Stomach (tissue), 9 donors: ENCODE measurements around the gene SPATA31E1. TPM values are rescaled to one million over a fixed set of nuclear protein-coding genes. Genes with fewer than 3 reads are reported as not detected.

Experiments
- DNase-seq, 2 donors: peaks; one replicate each; pipeline versions ENCODE4 v3.0.0 to v3.0.0-alpha.2; 2013 to 2019
- H3K27ac ChIP-seq, 5 donors: fragments of 200-600 bp in 4 of 5; sonication (generic) in 4 of 5; one replicate each; pipeline ENCODE4 v1.5.1; 2013 to 2019; ENCODE audit warnings: mild to moderate bottlenecking in 1 of 5, moderate library complexity in 1 of 5
- H3K27me3 ChIP-seq, 3 donors: fragments of 200-600 bp; sonication (generic); one replicate each; pipeline ENCODE4 v1.5.1; 2017 to 2019; ENCODE audit warnings: mixed run types in 1 of 3
- H3K36me3 ChIP-seq, 4 donors: fragments of 200-600 bp; sonication (generic); 1 replicate in 3 of 4; 2 replicates in 1 of 4; pipeline ENCODE4 v1.5.1; 2016 to 2019
- H3K4me1 ChIP-seq, 4 donors: fragments of 200-600 bp; sonication (generic); one replicate each; pipeline ENCODE4 v1.5.1; 2016 to 2019
- H3K4me3 ChIP-seq, 4 donors: fragments of 200-600 bp; sonication (generic) in 3 of 4; one replicate each; pipeline ENCODE4 v1.5.1; 2016 to 2019; ENCODE audit warnings: mild to moderate bottlenecking in 1 of 4
- H3K9me3 ChIP-seq, 4 donors: fragments of 200-600 bp; sonication (generic); one replicate each; pipeline ENCODE4 v1.5.1; 2016 to 2019
- EP300 ChIP-seq: sonication (generic); formaldehyde crosslinking; IDR thresholded peaks from one replicate; pipeline ENCODE4 v1.6.1; 2017; ENCODE audit warnings: antibody characterized with exemption
- POLR2A ChIP-seq, 4 donors: fragments of 450-650 bp; IDR thresholded peaks; one replicate each; pipeline ENCODE4 v1.6.1; 2016; ENCODE audit warnings: antibody characterized with exemption in 4 of 4, control low read depth in 2 of 4, mild to moderate bottlenecking in 1 of 4, moderate library complexity in 1 of 4
- POLR2AphosphoS5 ChIP-seq, 3 donors: sonication (generic); formaldehyde crosslinking; IDR thresholded peaks; one replicate each; pipeline ENCODE4 v1.6.1; 2016; ENCODE audit warnings: antibody characterized with exemption in 3 of 3
- WGBS, 5 donors: extraction: QIAGEN DNeasy Blood & Tissue Kit in 3 of 5; methylation state at CpG; one replicate each; pipeline versions ENCODE4 v1.1.5 to v1.1.7; 2013 to 2018; 5-methylcytosine and 5-hydroxymethylcytosine counted together
- intact Hi-C: fragments of 100-400 bp; cut with DNase I; formaldehyde crosslinking; loops from one replicate; pipeline ENCODE4 v1.15.1; 2023; ENCODE audit warnings: low total_unique reads
- polyA plus RNA-seq, 3 donors: library from polyadenylated mRNA; stranded (reverse); fragments of 200-250 nt; gene quantifications; one replicate each; pipeline ENCODE4 v1.2.3, GENCODE V29; 2013
- total RNA-seq, 5 donors: library from RNA; depleted of rRNA; stranded (reverse); fragments of >200 nt; gene quantifications; one replicate each; pipeline versions ENCODE4 v1.1.0 to v1.2.3, GENCODE V29; 2014 to 2016
- TF ChIP-seq, protein P1 (sequence below), 7 experiments: fragments of 450-650 bp in 4 of 7; fragments of 200-600 bp in 3 of 7; sonication (generic) in 3 of 7; IDR thresholded peaks; one replicate each; pipeline ENCODE4 v1.5.1; 2016 to 2019; ENCODE audit warnings: antibody characterized with exemption in 7 of 7, control low read depth in 2 of 7, mild to moderate bottlenecking in 1 of 7
- donor health status: healthy with polysubstance abuse.
- donor health status: Bipolar disorder and iron deficiency.
- donor health status: healthy.

SPATA31E1 gene
- total and polyA plus RNA-seq, 8 donors = not detected

DNA sequence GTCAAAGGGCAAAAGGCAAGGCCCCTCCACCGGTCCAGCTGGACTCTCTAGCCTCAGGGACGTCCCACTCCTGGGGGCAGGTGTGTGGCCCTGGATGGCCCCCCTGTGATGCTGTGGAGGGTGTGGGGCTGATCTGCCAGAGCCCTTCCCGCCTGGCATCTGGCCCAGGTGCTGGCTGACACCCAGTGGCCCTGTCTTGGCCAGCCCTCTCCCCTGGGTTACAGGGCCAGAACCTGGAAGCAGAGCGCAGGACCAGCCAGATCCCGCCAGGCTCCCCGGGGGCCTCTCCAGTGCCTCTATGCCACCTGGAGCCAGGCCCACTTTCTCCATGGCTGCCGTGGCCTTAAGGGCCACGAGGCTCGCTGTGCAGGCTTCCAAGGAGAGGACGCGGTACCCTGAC, 22.9 kb upstream of the SPATA31E1 start:
- Histone ChIP-seq H3K9me3 (peaks cover 0 to 19% (median 17%) of the 10 kb centered on the region in 4 donors), H3K27ac (no peak overlapping the region), H3K4me3 (no peak overlapping the region), H3K4me1 (no peaks in the 10 kb centered on the region), H3K36me3 (no peaks in the 10 kb centered on the region), H3K27me3 (no peaks in the 10 kb centered on the region)
- no peak for TF ChIP-seq EP300
- TF ChIP-seq POLR2AphosphoS5 (IDR thresholded peaks at IDR 0.05) = no peak
- TF ChIP-seq, protein P1, sequence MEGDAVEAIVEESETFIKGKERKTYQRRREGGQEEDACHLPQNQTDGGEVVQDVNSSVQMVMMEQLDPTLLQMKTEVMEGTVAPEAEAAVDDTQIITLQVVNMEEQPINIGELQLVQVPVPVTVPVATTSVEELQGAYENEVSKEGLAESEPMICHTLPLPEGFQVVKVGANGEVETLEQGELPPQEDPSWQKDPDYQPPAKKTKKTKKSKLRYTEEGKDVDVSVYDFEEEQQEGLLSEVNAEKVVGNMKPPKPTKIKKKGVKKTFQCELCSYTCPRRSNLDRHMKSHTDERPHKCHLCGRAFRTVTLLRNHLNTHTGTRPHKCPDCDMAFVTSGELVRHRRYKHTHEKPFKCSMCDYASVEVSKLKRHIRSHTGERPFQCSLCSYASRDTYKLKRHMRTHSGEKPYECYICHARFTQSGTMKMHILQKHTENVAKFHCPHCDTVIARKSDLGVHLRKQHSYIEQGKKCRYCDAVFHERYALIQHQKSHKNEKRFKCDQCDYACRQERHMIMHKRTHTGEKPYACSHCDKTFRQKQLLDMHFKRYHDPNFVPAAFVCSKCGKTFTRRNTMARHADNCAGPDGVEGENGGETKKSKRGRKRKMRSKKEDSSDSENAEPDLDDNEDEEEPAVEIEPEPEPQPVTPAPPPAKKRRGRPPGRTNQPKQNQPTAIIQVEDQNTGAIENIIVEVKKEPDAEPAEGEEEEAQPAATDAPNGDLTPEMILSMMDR (IDR thresholded peaks at IDR 0.05) = no peak
- TF ChIP-seq POLR2A (IDR thresholded peaks at IDR 0.05) = no peak
- DNase-seq = no peak
- 76 to 100% (median 84%) methylated on average over 7 to 11 of the region's 11 CpGs for WGBS, 5 donors
- intact Hi-C loops = no loop called here

DNA sequence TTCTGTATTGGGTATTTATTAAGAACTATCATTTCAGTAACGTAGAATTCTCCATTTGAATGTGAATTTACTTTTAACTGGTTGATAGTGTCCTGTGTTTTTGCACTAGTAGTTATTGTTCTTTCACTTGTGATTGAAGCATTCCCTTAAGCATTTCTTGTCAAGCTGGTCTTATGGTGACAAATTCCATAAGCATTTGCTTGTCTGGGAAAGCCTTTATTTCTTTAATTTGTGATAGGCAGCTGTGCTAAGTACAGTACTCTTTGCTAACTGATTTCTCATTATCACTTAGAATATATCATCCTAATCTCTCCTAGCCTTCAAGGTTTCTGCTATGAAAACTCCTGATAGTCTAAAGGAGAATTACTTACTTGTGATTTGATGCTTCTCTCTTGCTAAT, 21.3 kb upstream of the SPATA31E1 start:
- H3K4me1 ChIP-seq = no peaks in the 10 kb centered on the region
- intact Hi-C loops = no loop called here
- no peaks in the 10 kb centered on the region for H3K27me3 ChIP-seq
- no peak for DNase-seq
- no peak overlapping the region for H3K27ac ChIP-seq
- 78 to 91% (median 83%) methylated on average over 1 of the region's 1 CpG for WGBS, 5 donors
- H3K36me3 ChIP-seq = no peaks in the 10 kb centered on the region
- TF ChIP-seq, protein P1 (IDR thresholded peaks at IDR 0.05) = no peak
- TF ChIP-seq POLR2A (IDR thresholded peaks at IDR 0.05) = no peak
- no peak for TF ChIP-seq POLR2AphosphoS5 (IDR thresholded peaks at IDR 0.05)
- no peak for TF ChIP-seq EP300
- no peak overlapping the region for H3K4me3 ChIP-seq
- peaks cover 0 to 19% (median 17%) of the 10 kb centered on the region in 4 donors for H3K9me3 ChIP-seq

DNA sequence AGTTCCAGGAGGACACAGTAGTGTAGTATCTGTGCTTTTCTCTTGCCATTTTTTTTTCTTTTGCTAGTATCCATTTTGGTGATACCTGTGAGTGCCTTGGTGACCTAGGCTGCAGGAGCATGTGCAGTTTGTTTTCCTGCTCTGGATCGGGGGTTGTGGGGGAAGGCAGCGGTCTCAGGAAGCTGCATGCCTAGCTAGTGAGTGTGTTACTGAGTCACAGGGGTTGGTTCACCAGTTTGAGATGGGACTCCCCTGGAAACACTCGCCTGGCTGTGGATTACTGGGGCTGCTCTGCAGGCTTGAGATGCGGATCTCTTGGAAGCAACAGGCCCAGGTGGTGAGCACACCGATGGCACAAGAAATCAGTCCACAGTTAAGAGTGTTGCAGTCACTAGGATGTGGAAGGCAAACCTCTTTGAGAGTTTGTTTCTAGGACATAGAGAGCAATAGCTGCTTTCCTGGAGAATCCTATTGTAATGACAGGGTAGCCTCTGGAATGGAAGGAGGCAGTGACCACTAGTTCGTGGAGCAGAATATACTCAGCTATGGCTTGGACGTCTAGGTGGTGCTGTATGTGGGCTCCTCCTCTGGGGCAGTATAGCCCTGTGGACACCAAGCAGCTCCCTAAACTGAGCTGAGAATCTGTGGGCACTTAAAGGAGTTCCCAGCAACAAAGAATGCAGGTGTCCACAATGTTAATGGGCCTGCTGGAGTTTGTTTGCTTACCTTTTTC, 20.0 kb upstream of the SPATA31E1 start:
- 65 to 82% (median 79%) methylated on average over 6 to 7 of the region's 7 CpGs for WGBS, 5 donors
- H3K9me3 ChIP-seq = peaks cover 0 to 14% (median 13%) of the 10 kb centered on the region in 4 donors
- no peak overlapping the region for H3K27ac ChIP-seq
- no peaks in the 10 kb centered on the region for H3K36me3 ChIP-seq
- H3K27me3 ChIP-seq = no peaks in the 10 kb centered on the region
- intact Hi-C loops = no loop called here
- no peaks in the 10 kb centered on the region for H3K4me1 ChIP-seq
- no peak overlapping the region for H3K4me3 ChIP-seq
- no peak for TF ChIP-seq POLR2AphosphoS5 (IDR thresholded peaks at IDR 0.05)
- TF ChIP-seq EP300 = no peak
- TF ChIP-seq, protein P1 (IDR thresholded peaks at IDR 0.05) = no peak
- DNase-seq = no peak

DNA sequence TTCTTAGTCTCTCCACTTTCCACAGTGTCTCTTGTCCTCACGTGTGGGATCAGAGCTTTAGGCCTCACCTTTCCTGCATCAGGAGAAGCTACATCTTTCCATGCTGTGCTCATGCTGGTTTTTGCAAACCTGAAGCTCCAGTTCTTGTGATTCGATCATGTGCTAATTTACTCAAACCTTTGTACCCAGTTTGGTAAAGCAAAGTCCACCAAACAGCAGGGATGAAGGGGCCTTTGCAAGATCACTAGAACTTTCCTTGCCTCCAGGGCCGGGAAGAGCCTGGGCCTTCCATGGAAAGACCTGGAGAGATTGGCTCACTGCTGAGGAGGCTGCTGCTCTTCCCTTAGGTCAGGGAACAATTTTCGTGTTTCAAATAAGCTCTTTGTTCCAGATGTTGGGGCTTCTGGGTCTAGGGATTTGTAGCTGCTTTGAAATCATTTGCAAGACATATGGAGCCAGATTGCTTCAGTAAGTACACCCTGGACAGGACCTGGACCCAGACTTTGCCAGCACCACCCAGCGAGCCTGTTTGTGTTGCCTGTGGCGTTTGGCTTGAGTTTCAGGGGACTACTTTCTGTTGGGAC, 18.7 kb upstream of the SPATA31E1 start:
- Histone ChIP-seq H3K4me1 (no peaks in the 10 kb centered on the region), H3K36me3 (no peaks in the 10 kb centered on the region), H3K4me3 (no peak overlapping the region), H3K27me3 (no peaks in the 10 kb centered on the region), H3K9me3 (peaks cover 0 to 13% (median 7%) of the 10 kb centered on the region in 4 donors), H3K27ac (no peak overlapping the region)
- no peak for DNase-seq
- intact Hi-C loops = no loop called here
- WGBS, 5 donors = 68 to 75% (median 73%) methylated on average over 6 of the region's 6 CpGs
- no peak for TF ChIP-seq POLR2AphosphoS5 (IDR thresholded peaks at IDR 0.05)
- no peak for TF ChIP-seq POLR2A (IDR thresholded peaks at IDR 0.05)

DNA sequence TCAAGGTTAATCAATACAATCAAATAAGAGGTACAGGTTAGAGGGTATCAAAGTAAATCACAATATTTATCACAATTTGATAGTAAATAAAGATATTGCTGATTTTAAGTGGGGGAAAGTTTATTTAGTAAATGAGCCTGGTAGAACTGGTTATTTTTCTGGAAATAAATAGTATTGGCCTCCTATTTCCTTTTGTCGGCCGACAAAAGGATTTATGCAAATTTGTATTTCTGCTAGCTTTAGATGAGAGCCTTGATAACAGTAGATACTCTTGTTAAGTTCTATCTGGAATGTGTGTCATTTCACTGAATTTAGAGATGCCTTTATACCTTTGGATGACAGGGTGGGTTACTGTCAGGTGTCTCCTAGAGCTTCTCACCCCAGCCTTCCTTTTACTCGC, 17.8 kb upstream of the SPATA31E1 start:
- Histone ChIP-seq H3K36me3 (no peaks in the 10 kb centered on the region), H3K27me3 (no peaks in the 10 kb centered on the region), H3K9me3 (peaks cover 0 to 13% (median 7%) of the 10 kb centered on the region in 4 donors), H3K4me1 (no peaks in the 10 kb centered on the region), H3K4me3 (no peak overlapping the region), H3K27ac (no peak overlapping the region)
- DNase-seq = no peak
- TF ChIP-seq EP300 = no peak
- TF ChIP-seq POLR2AphosphoS5 (IDR thresholded peaks at IDR 0.05) = no peak
- TF ChIP-seq, protein P1 (IDR thresholded peaks at IDR 0.05) = no peak
- TF ChIP-seq POLR2A (IDR thresholded peaks at IDR 0.05) = no peak
- intact Hi-C loops = no loop called here
- WGBS, 5 donors = 78 to 89% (median 83%) methylated on average over 3 of the region's 3 CpGs
